HG02943 (cell line): ENCODE results near the gene LRRC27.
"Not testable (repeated sequence)": the region's sequence is repeated elsewhere in the genome, so short reads cannot be mapped to it uniquely, and the experiment has no call there.

Source experiments
- ATAC-seq: cut with Tn5 transposase; IDR thresholded peaks from one replicate; pipeline ENCODE4 v1.9.1; 2021; ENCODE audit warnings: mild to moderate bottlenecking, low read depth, moderate library complexity; ENCODE audit not compliant: unreplicated experiment

Gene LRRC27

GRCh38 chr10:132369636-132370185 is 37.7 kb downstream of the LRRC27 start:
- no peak for ATAC-seq

DNA sequence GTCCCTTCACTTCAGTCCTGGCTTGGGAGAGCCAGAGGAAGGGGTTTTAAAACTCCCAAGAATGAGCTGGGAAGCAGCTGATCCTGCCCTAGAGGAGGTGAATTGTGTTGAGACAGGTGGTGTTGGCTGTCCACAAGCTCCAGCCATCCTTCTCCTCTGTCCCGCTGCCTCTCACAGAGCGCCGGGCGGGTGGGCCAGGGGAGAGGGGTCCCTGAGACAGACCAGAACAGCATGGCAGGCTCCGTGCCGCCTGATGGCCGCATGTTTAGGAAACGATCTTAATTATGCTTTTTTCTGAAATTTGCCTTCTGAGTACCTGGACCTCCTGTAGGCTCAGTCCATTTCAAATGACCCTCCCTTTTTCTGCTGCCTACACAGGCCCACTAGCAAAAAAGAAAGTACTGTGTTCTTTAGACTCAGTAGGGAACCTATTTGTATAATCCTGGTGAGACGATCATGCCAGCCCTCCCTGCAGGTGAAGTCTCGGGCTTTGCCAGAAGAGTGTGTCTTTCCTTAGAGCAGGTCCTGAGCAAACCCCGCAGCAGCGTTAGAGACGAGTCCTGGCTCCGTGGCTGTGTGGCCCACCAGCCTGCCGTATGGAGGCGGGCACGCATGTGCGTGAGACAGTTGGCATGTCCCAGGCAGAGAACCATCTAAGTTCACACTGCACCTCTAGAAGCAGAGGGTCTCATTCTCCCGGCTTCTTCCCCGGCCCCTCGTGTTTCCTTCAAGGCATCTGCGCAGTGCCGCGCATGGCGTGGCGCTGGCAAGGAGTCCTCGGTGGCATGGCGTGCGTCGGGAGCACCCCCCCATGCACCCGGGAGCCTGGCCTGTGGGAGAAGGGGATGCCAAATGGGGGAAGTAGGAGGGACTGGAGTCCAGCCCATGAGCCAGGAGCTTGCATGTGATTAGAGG is 38.7 kb downstream of the LRRC27 start:
- no peak for ATAC-seq

DNA sequence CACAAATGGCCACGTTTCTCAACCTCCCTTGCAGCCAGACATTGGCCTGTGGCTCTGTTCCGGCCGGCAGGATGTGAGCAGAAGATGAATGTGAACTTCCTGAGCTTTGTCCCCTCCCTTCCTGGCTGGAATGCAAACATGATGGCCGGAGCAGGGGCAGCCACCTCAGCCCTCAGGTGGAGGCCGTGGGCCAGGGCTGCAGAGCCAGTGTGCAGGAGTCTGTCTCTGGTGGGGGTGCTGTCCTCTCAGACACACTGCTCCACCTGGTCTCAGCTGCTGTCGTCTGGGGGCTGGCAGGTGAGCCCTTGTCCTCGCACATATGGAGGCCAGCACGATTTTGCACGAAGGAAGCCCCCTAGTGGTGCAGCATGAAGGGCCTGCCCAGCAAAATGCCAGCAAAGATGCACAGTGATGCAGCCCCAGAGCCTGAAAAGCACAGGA is 39.7 kb downstream of the LRRC27 start:
- ATAC-seq, result no peak

DNA sequence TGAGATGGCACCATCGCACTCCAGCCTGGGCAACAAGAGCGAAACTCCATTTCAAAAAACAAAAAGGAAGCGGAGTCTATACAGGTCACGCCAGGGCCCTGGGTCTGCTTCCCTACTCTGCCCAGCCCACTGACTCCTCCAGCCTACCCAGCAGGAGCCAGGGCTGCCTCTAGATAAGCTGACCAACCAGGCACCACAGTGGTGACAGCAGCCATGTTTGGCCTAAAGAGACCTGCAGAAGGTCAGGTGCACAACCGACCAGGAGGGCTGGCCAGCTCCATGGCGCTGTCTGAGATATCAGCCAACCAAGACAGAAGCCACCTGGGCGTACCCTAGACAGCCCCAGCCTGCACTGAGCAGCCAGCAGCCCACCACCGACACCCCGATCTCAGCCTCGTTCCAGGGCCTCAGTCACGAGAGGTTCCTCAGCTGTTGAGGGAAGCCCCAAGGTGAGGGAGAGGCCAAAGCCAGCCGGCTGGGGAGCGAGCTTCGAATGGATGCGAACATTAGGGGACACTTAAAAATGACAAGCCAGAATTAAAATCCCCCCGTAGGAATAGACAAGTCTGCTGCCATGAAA is 40.6 kb downstream of the LRRC27 start:
- no peak for ATAC-seq

GRCh38 chr10:132373241-132373955 is 41.4 kb downstream of the LRRC27 start:
- no peak for ATAC-seq

DNA sequence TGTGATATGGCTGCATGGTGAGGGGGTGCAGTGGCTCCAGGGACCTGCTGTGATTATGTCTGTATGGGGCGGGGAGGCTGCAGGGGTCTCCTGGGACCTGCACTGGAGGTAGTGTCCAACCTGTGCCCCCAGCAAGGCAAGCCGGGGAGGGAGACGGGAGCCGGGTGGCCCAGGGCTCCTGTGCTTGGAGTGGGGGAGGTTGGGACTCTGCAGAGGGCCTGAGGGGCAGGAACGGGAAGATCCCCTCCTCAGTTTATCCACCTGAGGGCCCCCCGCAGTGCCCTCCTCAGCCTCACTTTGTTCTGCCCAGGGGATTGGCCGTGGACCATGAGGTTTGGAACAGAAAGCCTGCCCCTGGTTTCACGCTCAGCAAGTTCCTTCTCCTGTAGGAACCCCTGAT is 42.2 kb downstream of the LRRC27 start:
- ATAC-seq, result no peak

DNA sequence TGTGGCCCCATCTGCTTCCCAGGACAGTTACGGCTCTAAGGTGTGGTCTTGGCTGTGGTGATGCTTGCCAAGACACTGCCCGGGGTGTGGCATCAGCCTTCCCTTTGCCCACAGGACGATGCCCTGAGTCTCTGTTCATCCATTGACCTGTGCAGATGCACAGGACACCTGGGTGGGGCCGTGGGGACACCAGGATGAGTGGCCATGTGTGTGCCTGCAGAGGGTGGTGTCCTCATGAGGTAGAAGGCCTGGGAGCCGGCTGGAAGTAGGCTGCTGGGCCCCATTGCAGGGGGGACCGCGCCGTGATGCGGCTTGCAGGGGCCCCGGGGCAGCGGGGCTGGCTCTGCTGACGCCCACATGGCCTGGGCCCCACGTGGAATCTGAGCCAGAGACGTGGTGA is 42.6 kb downstream of the LRRC27 start:
- no peak for ATAC-seq

DNA sequence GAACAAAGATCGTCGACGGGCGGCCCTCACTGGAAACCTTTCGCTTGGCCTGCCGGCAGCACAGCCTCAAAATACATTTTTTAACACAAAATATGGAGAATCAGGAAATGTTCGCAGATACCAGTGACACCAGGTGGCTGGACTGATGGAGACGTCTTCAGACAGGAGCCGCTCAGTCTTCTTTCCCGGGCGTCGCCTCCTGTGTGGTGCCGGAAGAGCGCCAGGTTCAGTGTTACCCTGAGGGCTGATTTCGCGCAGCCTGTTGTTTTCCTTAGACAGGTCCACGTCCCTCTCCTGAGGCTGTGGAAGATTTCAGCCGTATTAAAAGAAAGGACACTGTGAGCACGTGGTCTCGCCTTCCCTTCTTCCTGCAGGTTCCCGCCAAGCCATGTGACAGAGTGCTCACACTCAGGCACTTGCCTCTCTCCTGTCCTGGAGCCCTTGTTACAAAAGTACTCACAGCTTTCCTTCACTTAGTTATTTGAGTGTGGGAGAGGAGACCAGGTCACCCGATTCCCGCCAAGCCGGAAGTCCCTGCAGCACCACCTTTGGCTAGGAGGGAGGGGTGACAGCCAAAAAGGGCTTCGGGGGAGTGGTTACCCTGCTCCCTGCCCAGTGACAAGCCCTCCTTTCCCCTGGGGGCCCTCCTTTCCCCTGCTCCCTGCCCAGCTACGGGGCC is 43.3 kb downstream of the LRRC27 start:
- ATAC-seq, result no peak

DNA sequence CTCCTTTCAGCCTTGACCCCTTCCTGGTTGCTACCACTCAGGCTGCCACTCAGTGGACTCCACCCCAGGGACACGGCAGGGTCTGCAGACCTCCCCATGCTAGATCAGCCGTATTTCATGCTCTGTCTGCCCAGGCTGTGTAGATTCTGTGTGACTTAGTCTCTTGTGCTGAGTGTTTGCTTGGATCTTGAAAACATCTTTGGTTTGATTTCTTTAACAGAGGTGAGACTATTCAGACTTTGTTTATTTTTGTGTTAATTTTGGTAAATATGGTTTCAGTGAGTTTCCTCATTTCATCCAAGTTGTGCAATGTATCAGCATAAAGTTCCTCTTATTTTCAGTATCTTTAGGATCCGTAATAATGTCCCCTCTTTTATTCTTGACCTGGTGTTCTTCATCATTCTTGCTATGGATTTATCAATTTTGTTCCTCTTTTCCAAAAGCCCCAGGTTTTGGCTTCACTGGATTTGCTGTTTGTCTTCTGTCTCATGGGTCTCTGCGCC is 43.9 kb downstream of the LRRC27 start:
- no peak for ATAC-seq

DNA sequence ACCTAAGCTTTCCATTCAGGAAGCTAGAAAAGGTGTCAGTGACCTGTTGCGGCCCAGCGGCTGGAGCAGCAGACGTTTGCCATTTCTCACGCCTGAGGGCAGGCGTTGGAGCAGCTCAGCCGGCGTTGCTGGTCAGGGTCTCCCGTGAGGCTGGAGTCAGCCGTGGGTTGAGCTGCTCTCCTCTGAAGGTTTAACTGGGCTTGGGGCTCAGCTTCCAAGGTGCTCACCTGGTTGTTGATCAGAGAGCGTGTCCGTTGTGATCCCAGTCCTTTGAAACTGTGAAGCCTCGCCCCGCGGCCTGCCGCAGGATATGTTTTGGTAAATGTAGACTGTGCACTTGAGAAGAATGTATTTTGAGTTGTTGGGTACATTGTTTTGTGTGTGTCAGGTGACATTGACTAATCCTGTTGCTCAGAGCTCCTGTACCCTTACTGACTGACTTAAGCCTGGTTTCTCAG is 44.4 kb downstream of the LRRC27 start:
- ATAC-seq, result no peak

- ATAC-seq, result no peak
Observed at GRCh38 chr10:132377326-132377725, 45.3 kb downstream of the LRRC27 start.

- ATAC-seq, result not testable (repeated sequence)
Observed at GRCh38 chr10:132379026-132379425, 47.0 kb downstream of the LRRC27 start.

GRCh38 chr10:132380986-132381385 is 49.0 kb downstream of the LRRC27 start:
- ATAC-seq, result not testable (repeated sequence)

DNA sequence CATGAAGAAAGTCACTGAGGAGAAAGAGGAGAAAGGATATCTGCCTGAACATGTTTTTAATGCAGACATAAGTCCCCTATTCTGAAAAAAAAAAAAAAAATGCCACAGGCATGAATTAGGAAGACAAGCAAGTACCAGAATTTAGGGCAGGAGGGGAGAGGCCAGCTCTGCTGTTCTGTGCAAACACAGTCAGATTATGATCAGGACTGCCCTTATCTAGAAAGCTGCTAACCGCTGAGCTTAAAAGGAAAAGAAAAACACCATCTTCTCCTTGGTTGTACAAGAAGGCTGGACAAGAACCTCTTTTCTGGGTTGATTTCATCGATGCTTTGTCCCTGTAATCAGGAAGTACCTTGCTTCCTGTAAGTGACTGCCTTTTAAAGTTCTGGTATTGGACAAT is 49.7 kb downstream of the LRRC27 start:
- no peak for ATAC-seq

DNA sequence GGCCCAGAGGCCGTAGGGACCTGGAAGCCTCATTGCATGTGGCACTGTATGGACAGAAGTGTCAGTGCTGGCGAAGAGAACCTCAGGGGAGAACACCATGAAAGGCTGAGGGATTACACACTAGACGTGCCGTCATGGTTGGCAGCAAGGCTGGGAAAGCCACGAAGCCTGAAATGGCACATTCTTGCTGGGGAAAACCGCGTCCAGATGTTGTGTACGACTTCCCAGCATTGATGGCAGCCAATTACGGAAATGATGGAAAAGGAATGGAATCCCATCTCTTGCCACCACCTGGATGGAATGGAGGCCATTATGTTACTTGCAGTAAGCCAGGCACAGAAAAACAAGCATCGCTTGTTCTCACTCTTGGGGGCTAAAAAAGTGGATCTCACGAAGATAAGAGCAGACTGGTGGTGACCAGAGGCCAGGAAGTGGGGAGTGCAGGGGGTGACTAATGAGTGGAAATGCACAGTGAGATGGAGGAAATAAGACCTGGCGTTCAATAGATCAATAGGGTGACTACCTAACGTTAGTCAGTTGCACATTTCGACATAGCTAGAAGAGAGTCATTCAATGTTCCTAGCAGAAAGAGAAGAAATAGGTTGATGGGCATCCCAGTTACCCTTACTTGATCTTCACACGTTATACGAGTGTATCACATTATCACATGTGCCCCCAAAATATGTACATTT is 50.4 kb downstream of the LRRC27 start:
- ATAC-seq, result no peak

DNA sequence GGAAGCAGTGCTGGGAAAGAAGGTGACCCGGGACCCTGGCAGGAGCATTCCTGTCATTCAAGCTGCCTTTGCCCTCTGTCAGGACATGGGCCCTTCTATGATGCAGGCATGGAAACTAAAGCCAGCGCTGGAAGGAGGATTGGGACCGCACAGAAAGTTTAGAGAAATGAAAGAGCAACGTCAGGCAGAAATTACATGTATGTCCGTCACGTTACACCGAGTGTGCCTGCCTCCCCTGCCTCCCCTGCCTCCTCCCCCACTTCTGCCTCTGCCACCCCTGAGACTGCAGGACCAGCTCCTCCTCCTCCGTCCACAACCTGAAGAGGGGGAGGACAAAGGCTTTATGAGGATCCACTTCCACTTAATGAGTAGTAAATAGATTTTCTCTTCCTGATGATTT is 51.1 kb downstream of the LRRC27 start:
- no peak for ATAC-seq

- no peak for ATAC-seq
Observed at GRCh38 chr10:132383751-132384196, 51.8 kb downstream of the LRRC27 start.

DNA sequence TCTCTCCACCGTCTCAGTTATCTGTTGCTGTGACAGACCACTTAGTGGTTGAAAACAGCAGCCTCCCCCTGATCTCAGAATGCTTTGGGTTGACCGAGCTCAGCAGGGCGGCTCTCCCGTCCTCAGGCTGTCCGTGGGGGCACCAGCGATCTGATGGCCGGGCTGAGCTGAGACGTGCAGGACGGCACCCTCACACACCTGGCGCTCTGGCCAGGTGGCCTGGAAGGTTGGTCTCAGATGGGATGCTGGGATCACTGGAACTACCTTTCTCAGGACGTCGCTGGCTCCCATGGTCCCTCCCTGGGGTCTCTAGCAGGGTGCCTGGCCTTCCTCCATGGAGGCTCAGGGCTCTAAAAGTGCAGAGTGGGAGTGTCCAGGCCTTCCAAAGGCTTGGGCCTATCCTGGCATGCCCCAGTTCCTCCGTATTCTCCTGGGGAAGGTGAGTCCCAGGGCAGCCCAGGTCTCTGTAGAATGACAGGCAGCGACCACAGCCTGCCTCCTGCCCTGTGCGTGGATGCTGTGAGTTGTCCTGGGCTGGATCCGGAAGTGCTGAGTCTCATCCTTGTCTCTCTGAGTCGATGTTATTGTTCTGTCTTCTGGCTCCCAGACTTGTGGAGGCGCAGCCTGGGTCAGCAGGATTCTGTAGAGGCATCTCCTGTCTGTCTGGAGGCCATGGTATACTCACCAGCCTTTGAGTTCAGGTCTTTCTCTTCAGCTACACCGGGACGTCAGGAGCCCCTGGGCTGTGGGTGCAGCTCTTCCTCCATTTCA is 52.8 kb downstream of the LRRC27 start:
- no peak for ATAC-seq

GRCh38 chr10:132385389-132385667 is 53.3 kb downstream of the LRRC27 start:
- no peak for ATAC-seq
